CD14-positive monocyte (primary cell): Measurements from ENCODE around the gene TNS4. TPM values are rescaled to one million over a fixed set of nuclear protein-coding genes. Genes with fewer than 3 reads are reported as not detected.

Source experiments
- DNase-seq, 3 donors: peaks; one replicate each; pipeline ENCODE4 v3.0.0-alpha.2; 2011 to 2022
- H2AFZ ChIP-seq: 2 replicates; pipeline ENCODE4 v1.6.0; 2012; ENCODE audit warnings: mild to moderate bottlenecking, low read depth, low read length, inconsistent platforms; ENCODE audit not compliant: insufficient read depth, poor library complexity, severe bottlenecking
- H3K27ac ChIP-seq, 2 donors: 1 replicate in 1 of 2; 2 replicates in 1 of 2; pipeline ENCODE4 v1.5.1; 2012 to 2013; ENCODE audit warnings: low read length in 2 of 2, control low read depth in 1 of 2, inconsistent platforms in 1 of 2, low read depth in 1 of 2, mild to moderate bottlenecking in 1 of 2
- H3K27me3 ChIP-seq, 2 donors: one replicate each; pipeline versions ENCODE4 v1.6.0 to v1.6.1; 2011 to 2013; ENCODE audit warnings: low read length in 2 of 2; ENCODE audit not compliant: control insufficient read depth in 2 of 2, insufficient read depth in 2 of 2
- H3K36me3 ChIP-seq, 2 donors: replicated peaks in 1 of 2; 1 replicate in 1 of 2; 2 replicates in 1 of 2; pipeline versions ENCODE4 v1.5.1 to v1.6.1; 2012 to 2013; ENCODE audit warnings: low read length in 2 of 2, control low read depth in 1 of 2, inconsistent platforms in 1 of 2, mild to moderate bottlenecking in 1 of 2; ENCODE audit not compliant: insufficient read depth in 2 of 2, control insufficient read depth in 1 of 2
- H3K4me1 ChIP-seq, 2 donors: 1 replicate in 1 of 2; 2 replicates in 1 of 2; pipeline versions ENCODE4 v1.5.1 to v1.6.1; 2012 to 2013; ENCODE audit warnings: low read length in 2 of 2, control low read depth in 1 of 2, inconsistent platforms in 1 of 2, mild to moderate bottlenecking in 1 of 2, moderate library complexity in 1 of 2; ENCODE audit not compliant: insufficient read depth in 2 of 2, control insufficient read depth in 1 of 2
- H3K4me2 ChIP-seq: replicated peaks from 2 replicates; pipeline ENCODE3; 2012; ENCODE audit warnings: low read length, moderate library complexity, mild to moderate bottlenecking; ENCODE audit not compliant: poor library complexity, severe bottlenecking; ENCODE audit errors: extremely low read depth
- H3K4me3 ChIP-seq, 3 experiments: fragments of 200-600 bp in 1 of 3; sonication (generic) in 1 of 3; replicated peaks in 1 of 3; 1 replicate in 2 of 3; 2 replicates in 1 of 3; pipeline ENCODE4 v1.5.1; 2011 to 2013; ENCODE audit warnings: low read length in 3 of 3, mild to moderate bottlenecking in 3 of 3, control low read depth in 2 of 3, low read depth in 2 of 3, inconsistent platforms in 1 of 3, moderate library complexity in 1 of 3
- H3K79me2 ChIP-seq: 2 replicates; pipeline ENCODE4 v1.6.0; 2012; ENCODE audit warnings: mild to moderate bottlenecking, control low read depth, inconsistent platforms, low read length, moderate library complexity; ENCODE audit not compliant: insufficient read depth
- H3K9ac ChIP-seq: 2 replicates; pipeline ENCODE4 v1.6.0; 2017; ENCODE audit warnings: low read length, mild to moderate bottlenecking; ENCODE audit not compliant: insufficient read depth, poor library complexity, severe bottlenecking
- H3K9me3 ChIP-seq, 2 donors: replicated peaks in 1 of 2; 1 replicate in 1 of 2; 2 replicates in 1 of 2; pipeline versions ENCODE4 v1.5.1 to v1.6.1; 2012 to 2013; ENCODE audit warnings: low read length in 2 of 2, control low read depth in 1 of 2; ENCODE audit not compliant: control insufficient read depth in 1 of 2, insufficient read depth in 1 of 2
- H4K20me1 ChIP-seq: 2 replicates; pipeline ENCODE4 v1.6.0; 2012; ENCODE audit warnings: mild to moderate bottlenecking, low read length, control low read depth, moderate library complexity; ENCODE audit not compliant: insufficient read depth
- H3K27ac Mint-ChIP-seq, 7 donors: one replicate each; pipeline ENCODE4 v1.8.0; 2020; ENCODE audit warnings: mild to moderate bottlenecking in 7 of 7, mixed read lengths in 7 of 7, moderate library complexity in 6 of 7, inconsistent platforms in 2 of 7
- H3K27me3 Mint-ChIP-seq, 3 donors: one replicate each; pipeline ENCODE4 v1.8.0; 2021 to 2022; ENCODE audit warnings: low read depth in 3 of 3, mild to moderate bottlenecking in 3 of 3, mixed read lengths in 3 of 3, moderate library complexity in 3 of 3, inconsistent platforms in 1 of 3
- H3K36me3 Mint-ChIP-seq, 2 donors: one replicate each; pipeline ENCODE4 v1.8.0; 2020; ENCODE audit warnings: mixed read lengths in 2 of 2, inconsistent platforms in 1 of 2, mild to moderate bottlenecking in 1 of 2
- H3K4me1 Mint-ChIP-seq: one replicate; pipeline ENCODE4 v1.8.0; 2020; ENCODE audit warnings: mild to moderate bottlenecking, mixed read lengths
- H3K4me3 Mint-ChIP-seq, 2 donors: one replicate each; pipeline ENCODE4 v1.8.0; 2020; ENCODE audit warnings: mild to moderate bottlenecking in 2 of 2, mixed read lengths in 2 of 2, moderate library complexity in 1 of 2
- H3K9me3 Mint-ChIP-seq, 7 donors: one replicate each; pipeline ENCODE4 v1.8.0; 2020 to 2022; ENCODE audit warnings: mixed read lengths in 7 of 7, mild to moderate bottlenecking in 6 of 7, moderate library complexity in 6 of 7, inconsistent platforms in 2 of 7
- WGBS: methylation state at CpG from one replicate; pipeline ENCODE4 v1.1.5; 2013; ENCODE audit warnings: missing lambda C conversion rate; ENCODE audit not compliant: insufficient coverage; 5-methylcytosine and 5-hydroxymethylcytosine counted together
- intact Hi-C, 2 donors: fragments of 100-400 bp; cut with micrococcal nuclease; formaldehyde crosslinking; loops; one replicate each; pipeline versions ENCODE4 v1.15.0 to v1.15.1; 2023
- polyA plus RNA-seq, 3 donors: library from polyadenylated mRNA; depleted of rRNA in 1 of 3; unstranded in 2 of 3; stranded (reverse) in 1 of 3; fragments of 300-500 nt in 2 of 3; fragments of >200 nt in 1 of 3; fragmentation: Illumina TruSeq in 2 of 3; gene quantifications; 1 replicate in 2 of 3; 2 replicates in 1 of 3; pipeline ENCODE4 v1.2.3, GENCODE V29; 2012 to 2021
- TF ChIP-seq, protein P1 (sequence below): fragments of 200-600 bp; IDR thresholded peaks from one replicate; pipeline ENCODE4 v1.8.0; 2022; ENCODE audit warnings: antibody characterized with exemption, mild to moderate bottlenecking

Gene TNS4
- polyA plus RNA-seq, 3 donors, result not detected

DNA sequence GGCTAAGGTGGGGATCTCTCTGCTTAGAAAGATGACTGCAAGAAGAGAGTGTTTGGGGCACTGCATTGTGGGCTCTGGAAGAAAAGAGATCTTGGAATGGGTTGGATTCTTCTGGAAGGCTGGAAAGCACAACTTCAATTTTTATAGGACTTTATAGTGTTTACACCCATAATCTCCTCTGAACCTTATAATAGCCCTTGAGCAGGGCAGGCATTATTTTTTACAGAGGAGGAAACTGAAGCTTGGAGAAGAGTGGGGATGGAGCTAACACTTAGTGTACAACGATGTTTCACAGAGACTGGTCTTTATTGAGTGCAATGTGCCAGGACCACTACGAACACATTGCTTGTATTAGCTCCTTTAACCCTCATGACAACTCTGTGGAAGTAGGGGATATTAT, 10.4 kb downstream of the TNS4 start:
- no peak overlapping the region for H3K4me2 ChIP-seq
- no peaks in the 10 kb centered on the region for H4K20me1 ChIP-seq
- TF ChIP-seq, protein P1, sequence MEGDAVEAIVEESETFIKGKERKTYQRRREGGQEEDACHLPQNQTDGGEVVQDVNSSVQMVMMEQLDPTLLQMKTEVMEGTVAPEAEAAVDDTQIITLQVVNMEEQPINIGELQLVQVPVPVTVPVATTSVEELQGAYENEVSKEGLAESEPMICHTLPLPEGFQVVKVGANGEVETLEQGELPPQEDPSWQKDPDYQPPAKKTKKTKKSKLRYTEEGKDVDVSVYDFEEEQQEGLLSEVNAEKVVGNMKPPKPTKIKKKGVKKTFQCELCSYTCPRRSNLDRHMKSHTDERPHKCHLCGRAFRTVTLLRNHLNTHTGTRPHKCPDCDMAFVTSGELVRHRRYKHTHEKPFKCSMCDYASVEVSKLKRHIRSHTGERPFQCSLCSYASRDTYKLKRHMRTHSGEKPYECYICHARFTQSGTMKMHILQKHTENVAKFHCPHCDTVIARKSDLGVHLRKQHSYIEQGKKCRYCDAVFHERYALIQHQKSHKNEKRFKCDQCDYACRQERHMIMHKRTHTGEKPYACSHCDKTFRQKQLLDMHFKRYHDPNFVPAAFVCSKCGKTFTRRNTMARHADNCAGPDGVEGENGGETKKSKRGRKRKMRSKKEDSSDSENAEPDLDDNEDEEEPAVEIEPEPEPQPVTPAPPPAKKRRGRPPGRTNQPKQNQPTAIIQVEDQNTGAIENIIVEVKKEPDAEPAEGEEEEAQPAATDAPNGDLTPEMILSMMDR, result no peak
- Mint-ChIP-seq H3K9me3 (peaks cover 0 to 3% (median 0%) of the 10 kb centered on the region in 7 donors), H3K36me3 (no peaks in the 10 kb centered on the region), H3K27me3 (peaks cover 10 to 32% (median 21%) of the 10 kb centered on the region in 3 donors), H3K27ac (no peak overlapping the region), H3K4me1 (peaks cover 24% of the 10 kb centered on the region), H3K4me3 (no peak overlapping the region)
- intact Hi-C loops, result no loop called here
- H3K4me1 ChIP-seq, result peaks cover 6 to 19% of the 10 kb centered on the region in 2 donors
- H3K9ac ChIP-seq, result no peak overlapping the region
- WGBS, result no CpG with 5 or more reads among the region's 2 CpGs
- no peak overlapping the region for H3K4me3 ChIP-seq
- H3K27ac ChIP-seq, result no peak overlapping the region
- no peaks in the 10 kb centered on the region for H3K36me3 ChIP-seq
- no peak for DNase-seq
- peaks cover 0 to 7% of the 10 kb centered on the region in 2 donors for H3K27me3 ChIP-seq
- no peaks in the 10 kb centered on the region for H3K9me3 ChIP-seq
- H3K79me2 ChIP-seq, result no peaks in the 10 kb centered on the region
- H2AFZ ChIP-seq, result no peak overlapping the region

DNA sequence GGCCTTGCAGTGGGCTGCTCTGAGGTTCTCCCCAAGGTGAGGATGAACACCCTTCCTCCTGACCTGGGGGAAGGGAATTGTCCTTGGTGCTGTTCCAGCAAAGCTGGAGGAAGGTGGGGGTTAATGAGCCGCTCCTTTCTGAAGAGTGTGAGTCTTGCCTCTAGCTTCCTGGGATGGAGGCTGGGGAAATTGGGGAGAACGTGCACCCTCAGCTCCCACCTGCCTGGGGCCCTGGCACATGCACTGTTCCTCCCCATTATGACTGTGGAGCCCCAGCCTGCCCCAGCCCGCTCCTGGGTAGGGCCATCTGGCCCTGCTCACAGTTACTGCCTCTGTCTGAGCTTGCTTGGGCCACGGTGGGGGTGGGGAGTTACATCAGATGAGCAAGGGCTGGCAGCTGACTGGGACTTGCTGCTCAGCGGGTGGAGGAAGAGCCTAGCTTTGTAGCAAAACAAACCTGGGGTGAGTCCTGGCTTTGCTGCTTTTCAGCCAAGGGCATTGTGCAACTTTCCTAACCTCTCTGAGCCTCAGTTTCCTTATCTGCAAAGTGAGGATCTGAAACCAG, 11.1 kb downstream of the TNS4 start:
- peaks cover 6 to 22% of the 10 kb centered on the region in 2 donors for H3K4me1 ChIP-seq
- H3K27me3 ChIP-seq, result peaks cover 0 to 4% of the 10 kb centered on the region in 2 donors
- WGBS, result 69% methylated on average over 3 of the region's 5 CpGs
- H3K4me2 ChIP-seq, result no peak overlapping the region
- Mint-ChIP-seq H3K4me3 (no peak overlapping the region), H3K36me3 (no peaks in the 10 kb centered on the region), H3K27me3 (peaks cover 13 to 36% (median 19%) of the 10 kb centered on the region in 3 donors), H3K27ac (no peak overlapping the region), H3K9me3 (peaks cover 0 to 3% (median 0%) of the 10 kb centered on the region in 7 donors), H3K4me1 (peaks cover 28% of the 10 kb centered on the region)
- H3K9ac ChIP-seq, result no peak overlapping the region
- TF ChIP-seq, protein P1, result no peak
- intact Hi-C loops, result no loop called here
- H4K20me1 ChIP-seq, result no peaks in the 10 kb centered on the region
- H3K79me2 ChIP-seq, result no peaks in the 10 kb centered on the region
- no peak overlapping the region for H2AFZ ChIP-seq
- H3K27ac ChIP-seq, result no peak overlapping the region
- no peak for DNase-seq
- no peaks in the 10 kb centered on the region for H3K36me3 ChIP-seq
- no peak overlapping the region for H3K4me3 ChIP-seq
- H3K9me3 ChIP-seq, result no peaks in the 10 kb centered on the region
